ENCODE measurements around the gene PUM1. TPM values are rescaled to one million over a fixed set of nuclear protein-coding genes. Genes with fewer than 3 reads are reported as not detected.

The PUM1 gene
- total RNA-seq, 1 donor from 2014 or later: 143 TPM

DNA sequence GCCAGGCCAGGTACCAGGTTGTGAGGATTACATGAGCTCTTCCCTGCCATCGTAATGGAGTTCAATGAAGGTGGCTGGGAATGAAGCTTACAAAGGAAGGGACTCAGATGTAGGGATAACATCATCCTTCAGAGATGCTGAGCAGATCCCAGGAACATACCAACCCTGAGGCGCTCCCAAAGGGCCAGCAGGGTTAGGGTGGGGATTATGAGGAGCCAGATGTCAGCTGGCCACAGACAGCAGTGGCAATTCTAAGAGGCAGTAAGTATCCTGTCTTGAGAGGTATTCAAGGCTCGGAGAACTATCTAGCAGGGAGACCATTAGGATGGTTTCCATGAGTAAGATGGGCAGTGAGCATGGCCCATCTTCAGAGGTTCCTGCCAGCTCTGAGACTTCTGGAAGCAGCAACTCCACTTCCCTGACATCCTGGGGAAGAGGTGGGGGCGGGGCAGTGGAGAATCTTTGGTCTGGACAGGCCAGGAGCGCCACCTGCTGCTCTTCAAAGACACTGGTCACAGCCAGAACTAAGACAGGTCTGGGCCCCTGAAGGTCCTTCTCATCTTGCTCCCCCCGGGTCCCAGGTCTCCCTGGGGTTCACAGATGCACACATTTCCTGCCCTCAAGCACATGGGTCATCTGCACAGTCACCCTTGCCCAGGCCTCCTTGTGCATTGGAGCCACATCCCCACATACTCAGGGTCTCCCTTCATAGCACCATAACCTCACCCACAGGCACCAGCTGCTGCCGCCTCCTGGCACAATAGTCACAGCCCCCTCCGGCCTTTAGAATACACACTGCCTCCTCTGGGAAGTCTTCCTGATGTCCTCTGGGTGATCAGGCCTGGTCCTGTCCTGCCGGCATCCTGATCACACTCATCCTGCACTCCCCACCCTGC, 154.2 kb downstream of the PUM1 start:
- peak overlapping the region; percentile 14 for H3K27ac Mint-ChIP-seq (ENCODE audit: unreplicated experiment)
- FAIRE-seq (no peak), DNase-seq (ENCODE audit: low read depth) (peak; percentile 34)
- no peak overlapping the region for H3K4me3 Mint-ChIP-seq (ENCODE audit: unreplicated experiment)
- no peaks in the 10 kb centered on the region for H3K9me3 ChIP-seq (ENCODE audit: insufficient read depth, low read depth, low read length)
- H2AFZ ChIP-seq (ENCODE audit: low read depth, low read length): no peak overlapping the region
- no peaks in the 10 kb centered on the region for H3K9me3 Mint-ChIP-seq (ENCODE audit: unreplicated experiment)
- H3K4me2 ChIP-seq (ENCODE audit: low read length): no peak overlapping the region
- H3K4me1 ChIP-seq (ENCODE audit: insufficient read depth, low read length): peaks cover 24% of the 10 kb centered on the region
- peaks cover 17% of the 10 kb centered on the region for H3K4me1 Mint-ChIP-seq (ENCODE audit: low read depth, unreplicated experiment)
- no peak overlapping the region for H3K9ac ChIP-seq (ENCODE audit: low read length)
- TF ChIP-seq EZH2 (IDR thresholded peaks at IDR 0.05; ENCODE audit: insufficient read depth, low read length): no peak
- TF ChIP-seq CTCF (IDR thresholded peaks at IDR 0.05; ENCODE audit: insufficient read depth, low read depth, low read length): peak; percentile 67
- H3K27me3 Mint-ChIP-seq (ENCODE audit: low read depth, unreplicated experiment): peaks cover 19% of the 10 kb centered on the region
- H3K36me3 Mint-ChIP-seq (ENCODE audit: low read depth, unreplicated experiment): no peaks in the 10 kb centered on the region
- peaks cover 16% of the 10 kb centered on the region for H3K79me2 ChIP-seq (ENCODE audit: insufficient read depth, low read length)
- H3K36me3 ChIP-seq (ENCODE audit: insufficient read depth, low read length): no peaks in the 10 kb centered on the region
- no peak overlapping the region for H3K4me3 ChIP-seq (ENCODE audit: insufficient read depth, low read depth, low read length)
- no peaks in the 10 kb centered on the region for H3K27me3 ChIP-seq (ENCODE audit: insufficient read depth, low read length)
- no peak overlapping the region for H3K27ac ChIP-seq (ENCODE audit: low read depth, low read length)
- peaks cover 16% of the 10 kb centered on the region for H4K20me1 ChIP-seq (ENCODE audit: insufficient read depth, low read length)

- Mint-ChIP-seq H3K4me3 (ENCODE audit: unreplicated experiment) (peak overlapping the region; percentile 86), H3K36me3 (ENCODE audit: low read depth, unreplicated experiment) (no peaks in the 10 kb centered on the region), H3K9me3 (ENCODE audit: unreplicated experiment) (no peaks in the 10 kb centered on the region), H3K27me3 (ENCODE audit: low read depth, unreplicated experiment) (peaks cover 15% of the 10 kb centered on the region), H3K4me1 (ENCODE audit: low read depth, unreplicated experiment) (peaks cover 21% of the 10 kb centered on the region), H3K27ac (ENCODE audit: unreplicated experiment) (peak overlapping the region; percentile 60)
- no peaks in the 10 kb centered on the region for H3K27me3 ChIP-seq (ENCODE audit: insufficient read depth, low read length)
- peak overlapping the region; percentile 70 for H2AFZ ChIP-seq (ENCODE audit: low read depth, low read length)
- no peaks in the 10 kb centered on the region for H3K36me3 ChIP-seq (ENCODE audit: insufficient read depth, low read length)
- H3K27ac ChIP-seq (ENCODE audit: low read depth, low read length): no peak overlapping the region
- DNase-seq (ENCODE audit: low read depth): no peak
- no peak for FAIRE-seq
- peaks cover 32% of the 10 kb centered on the region for H4K20me1 ChIP-seq (ENCODE audit: insufficient read depth, low read length)
- H3K79me2 ChIP-seq (ENCODE audit: insufficient read depth, low read length): peaks cover 33% of the 10 kb centered on the region
- H3K4me3 ChIP-seq (ENCODE audit: insufficient read depth, low read depth, low read length): peak overlapping the region; percentile 46
- peak overlapping the region; percentile 81 for H3K4me2 ChIP-seq (ENCODE audit: low read length)
- no peaks in the 10 kb centered on the region for H3K9me3 ChIP-seq (ENCODE audit: insufficient read depth, low read depth, low read length)
- peak overlapping the region; percentile 59 for H3K9ac ChIP-seq (ENCODE audit: low read length)
- peaks cover 24% of the 10 kb centered on the region for H3K4me1 ChIP-seq (ENCODE audit: insufficient read depth, low read length)
- no peak for TF ChIP-seq EZH2 (IDR thresholded peaks at IDR 0.05; ENCODE audit: insufficient read depth, low read length)
- no peak for TF ChIP-seq CTCF (IDR thresholded peaks at IDR 0.05; ENCODE audit: insufficient read depth, low read depth, low read length)
These were observed 156.0 kb downstream of the PUM1 start for GRCh38 chr1:30909365-30910068.

Data from astrocyte (in vitro differentiated cells and primary cell).